ENCODE results near the gene HERC2. TPM values are rescaled to one million over a fixed set of nuclear protein-coding genes. Genes with fewer than 3 reads are reported as not detected.
"Not testable (repeated sequence)": the region's sequence is repeated elsewhere in the genome, so short reads cannot be mapped to it uniquely, and the experiment has no call there.

HERC2 gene
- total RNA-seq, 1 donor from 2014 or later = 111 TPM

DNA sequence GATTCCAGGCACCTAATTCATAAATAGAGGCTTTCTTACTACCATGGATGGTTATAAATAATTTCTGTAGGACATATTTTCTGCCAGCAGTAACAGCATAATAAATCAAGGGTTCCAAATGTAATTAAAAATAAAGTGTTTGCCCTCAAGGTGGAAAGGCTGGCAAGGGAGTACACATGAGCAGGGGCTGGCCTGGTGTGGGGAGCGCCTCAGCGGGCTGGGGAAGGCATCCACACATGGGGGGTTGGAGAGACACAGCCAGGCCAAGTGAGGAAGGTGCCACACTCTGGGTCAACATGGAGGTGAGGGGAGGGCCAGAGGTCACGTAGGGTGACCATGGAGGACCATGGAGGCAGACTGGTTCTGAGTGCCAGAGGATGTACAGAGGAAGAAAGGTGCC lies 157.1 kb downstream of the HERC2 start:
- H3K4me3 Mint-ChIP-seq (ENCODE audit: unreplicated experiment) = no peak overlapping the region
- no peaks in the 10 kb centered on the region for H3K27me3 Mint-ChIP-seq (ENCODE audit: unreplicated experiment)
- peaks cover 27% of the 10 kb centered on the region for H3K36me3 Mint-ChIP-seq (ENCODE audit: unreplicated experiment)
- peaks cover 9% of the 10 kb centered on the region for H3K9me3 Mint-ChIP-seq (ENCODE audit: unreplicated experiment)
- H3K4me1 Mint-ChIP-seq (ENCODE audit: low read depth, unreplicated experiment) = peaks cover under 1% of the 10 kb centered on the region
- DNase-seq = no peak
- no peak overlapping the region for H3K27ac Mint-ChIP-seq (ENCODE audit: unreplicated experiment)
- TF ChIP-seq, protein P1, sequence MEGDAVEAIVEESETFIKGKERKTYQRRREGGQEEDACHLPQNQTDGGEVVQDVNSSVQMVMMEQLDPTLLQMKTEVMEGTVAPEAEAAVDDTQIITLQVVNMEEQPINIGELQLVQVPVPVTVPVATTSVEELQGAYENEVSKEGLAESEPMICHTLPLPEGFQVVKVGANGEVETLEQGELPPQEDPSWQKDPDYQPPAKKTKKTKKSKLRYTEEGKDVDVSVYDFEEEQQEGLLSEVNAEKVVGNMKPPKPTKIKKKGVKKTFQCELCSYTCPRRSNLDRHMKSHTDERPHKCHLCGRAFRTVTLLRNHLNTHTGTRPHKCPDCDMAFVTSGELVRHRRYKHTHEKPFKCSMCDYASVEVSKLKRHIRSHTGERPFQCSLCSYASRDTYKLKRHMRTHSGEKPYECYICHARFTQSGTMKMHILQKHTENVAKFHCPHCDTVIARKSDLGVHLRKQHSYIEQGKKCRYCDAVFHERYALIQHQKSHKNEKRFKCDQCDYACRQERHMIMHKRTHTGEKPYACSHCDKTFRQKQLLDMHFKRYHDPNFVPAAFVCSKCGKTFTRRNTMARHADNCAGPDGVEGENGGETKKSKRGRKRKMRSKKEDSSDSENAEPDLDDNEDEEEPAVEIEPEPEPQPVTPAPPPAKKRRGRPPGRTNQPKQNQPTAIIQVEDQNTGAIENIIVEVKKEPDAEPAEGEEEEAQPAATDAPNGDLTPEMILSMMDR (IDR thresholded peaks at IDR 0.05; ENCODE audit: partially characterized antibody, unreplicated experiment) = no peak

DNA sequence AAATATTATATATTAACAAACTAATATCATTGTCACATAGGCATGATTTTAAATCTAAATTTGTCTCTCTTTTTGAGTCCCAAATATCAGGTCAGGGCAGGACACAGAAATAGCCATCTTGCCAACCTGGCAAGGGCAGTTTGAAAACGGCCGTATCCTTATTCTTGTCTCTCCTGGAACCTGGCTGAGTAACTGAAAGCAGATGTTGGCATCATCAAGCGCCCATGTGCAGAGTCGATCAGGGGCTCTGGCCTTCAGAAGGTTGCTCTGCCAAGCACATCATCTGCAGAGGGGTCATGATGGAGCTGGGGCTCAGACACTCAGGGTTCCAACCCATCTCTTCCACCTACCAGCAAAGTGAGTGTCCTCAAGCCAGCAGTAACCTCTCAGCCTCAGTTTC lies 167.7 kb downstream of the HERC2 start:
- Mint-ChIP-seq H3K27ac (ENCODE audit: unreplicated experiment) (no peak overlapping the region), H3K4me3 (ENCODE audit: unreplicated experiment) (no peak overlapping the region), H3K27me3 (ENCODE audit: unreplicated experiment) (peaks cover 6% of the 10 kb centered on the region), H3K4me1 (ENCODE audit: low read depth, unreplicated experiment) (peaks cover 7% of the 10 kb centered on the region), H3K36me3 (ENCODE audit: unreplicated experiment) (peaks cover 28% of the 10 kb centered on the region), H3K9me3 (ENCODE audit: unreplicated experiment) (peaks cover 12% of the 10 kb centered on the region)
- TF ChIP-seq, protein P1 (IDR thresholded peaks at IDR 0.05; ENCODE audit: partially characterized antibody, unreplicated experiment) = no peak
- DNase-seq = no peak

DNA sequence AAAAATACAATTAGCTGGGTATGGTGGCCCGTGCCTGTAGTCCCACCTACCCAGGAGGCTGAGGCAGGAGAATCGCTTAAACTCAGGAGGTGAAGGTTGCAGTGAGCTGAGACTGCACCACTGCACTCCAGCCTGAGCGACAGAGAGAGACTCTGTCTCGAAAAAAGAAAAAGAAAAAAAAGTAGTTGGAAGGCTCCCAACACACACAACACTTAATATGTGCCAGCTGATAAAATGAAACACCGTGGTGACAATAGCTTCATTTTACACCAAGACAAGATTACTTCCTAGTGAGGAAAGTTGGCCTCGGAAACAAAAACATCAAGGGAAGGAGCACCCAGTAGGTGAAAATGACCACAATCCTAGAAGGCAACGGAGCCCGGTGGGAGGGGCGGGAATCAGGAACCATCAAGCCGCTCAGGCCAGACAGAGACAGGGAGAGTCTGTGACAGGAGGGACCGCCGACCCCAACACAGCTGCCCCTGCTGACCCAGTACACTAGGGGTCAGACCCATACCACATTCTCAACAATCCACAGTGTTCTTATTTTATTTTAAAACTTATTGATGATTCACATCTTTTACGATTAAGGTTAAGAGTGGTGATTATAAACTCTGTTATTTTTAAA lies 168.4 kb downstream of the HERC2 start:
- no peak for DNase-seq
- H3K27me3 Mint-ChIP-seq (ENCODE audit: unreplicated experiment) = peaks cover 8% of the 10 kb centered on the region
- H3K4me3 Mint-ChIP-seq (ENCODE audit: unreplicated experiment) = no peak overlapping the region
- H3K4me1 Mint-ChIP-seq (ENCODE audit: low read depth, unreplicated experiment) = peaks cover 7% of the 10 kb centered on the region
- TF ChIP-seq, protein P1 (IDR thresholded peaks at IDR 0.05; ENCODE audit: partially characterized antibody, unreplicated experiment) = no peak
- H3K36me3 Mint-ChIP-seq (ENCODE audit: unreplicated experiment) = peaks cover 30% of the 10 kb centered on the region
- no peak overlapping the region for H3K27ac Mint-ChIP-seq (ENCODE audit: unreplicated experiment)
- H3K9me3 Mint-ChIP-seq (ENCODE audit: unreplicated experiment) = peaks cover 12% of the 10 kb centered on the region

DNA sequence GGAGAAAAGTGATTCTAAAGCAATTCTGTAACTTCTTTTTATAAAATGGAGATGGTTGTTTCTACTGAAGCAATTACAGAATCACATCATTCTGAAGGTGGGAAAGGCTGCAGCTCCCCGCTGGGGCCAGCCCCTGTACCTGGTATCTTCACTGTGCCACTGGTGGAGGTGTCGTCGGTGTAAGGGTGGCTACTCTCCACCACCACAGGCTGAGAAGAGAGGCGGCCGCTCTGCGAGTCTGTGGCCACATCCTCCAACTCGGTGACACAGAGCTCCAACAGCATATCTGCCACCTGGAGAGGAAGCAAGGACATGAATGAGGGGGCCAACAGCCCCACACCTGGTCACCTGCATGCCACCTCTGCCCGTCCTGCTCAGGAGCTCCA lies 169.4 kb downstream of the HERC2 start:
- H3K4me3 Mint-ChIP-seq (ENCODE audit: unreplicated experiment); DNase-seq; H3K27ac Mint-ChIP-seq (ENCODE audit: unreplicated experiment); H3K9me3 Mint-ChIP-seq (ENCODE audit: unreplicated experiment); H3K4me1 Mint-ChIP-seq (ENCODE audit: low read depth, unreplicated experiment); H3K27me3 Mint-ChIP-seq (ENCODE audit: unreplicated experiment): not testable (repeated sequence)
- peaks cover 25% of the 10 kb centered on the region for H3K36me3 Mint-ChIP-seq (ENCODE audit: unreplicated experiment)

DNA sequence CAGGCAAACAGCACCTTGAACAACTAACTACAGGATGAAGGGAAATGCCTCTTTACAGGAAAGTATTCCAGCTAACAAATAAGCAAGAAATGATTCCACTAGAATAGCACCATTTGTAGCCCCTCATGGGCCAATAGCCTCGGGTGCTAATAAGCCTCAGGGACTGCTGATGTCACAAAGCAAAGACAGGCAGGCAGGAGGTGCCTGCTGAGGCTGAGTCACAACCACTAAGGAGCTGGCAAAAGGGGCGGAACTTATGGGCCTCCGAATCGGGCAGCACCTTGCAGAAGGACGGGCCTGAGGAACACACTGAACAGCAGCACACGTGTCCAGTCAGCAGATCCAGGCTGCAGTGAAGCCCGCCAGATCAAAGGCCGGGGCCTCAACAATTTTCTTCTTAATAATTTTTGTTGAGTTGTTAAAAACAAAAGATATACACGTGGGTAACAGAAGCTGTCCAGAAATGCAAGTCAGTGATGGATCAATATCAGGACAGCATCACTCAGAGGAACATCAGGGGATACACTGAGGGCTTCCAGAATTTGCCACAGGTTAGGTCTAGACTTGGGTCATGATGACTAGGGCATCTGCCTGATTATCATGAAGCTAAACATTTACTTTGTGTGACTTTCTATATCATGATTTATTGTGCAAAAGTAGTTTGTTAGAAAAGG lies 170.0 kb downstream of the HERC2 start:
- not testable (repeated sequence) for H3K4me1 Mint-ChIP-seq (ENCODE audit: low read depth, unreplicated experiment); DNase-seq; H3K27me3 Mint-ChIP-seq (ENCODE audit: unreplicated experiment); H3K4me3 Mint-ChIP-seq (ENCODE audit: unreplicated experiment); H3K9me3 Mint-ChIP-seq (ENCODE audit: unreplicated experiment)
- H3K27ac Mint-ChIP-seq (ENCODE audit: unreplicated experiment) = peak overlapping the region; percentile 52
- peaks cover 25% of the 10 kb centered on the region for H3K36me3 Mint-ChIP-seq (ENCODE audit: unreplicated experiment)

DNA sequence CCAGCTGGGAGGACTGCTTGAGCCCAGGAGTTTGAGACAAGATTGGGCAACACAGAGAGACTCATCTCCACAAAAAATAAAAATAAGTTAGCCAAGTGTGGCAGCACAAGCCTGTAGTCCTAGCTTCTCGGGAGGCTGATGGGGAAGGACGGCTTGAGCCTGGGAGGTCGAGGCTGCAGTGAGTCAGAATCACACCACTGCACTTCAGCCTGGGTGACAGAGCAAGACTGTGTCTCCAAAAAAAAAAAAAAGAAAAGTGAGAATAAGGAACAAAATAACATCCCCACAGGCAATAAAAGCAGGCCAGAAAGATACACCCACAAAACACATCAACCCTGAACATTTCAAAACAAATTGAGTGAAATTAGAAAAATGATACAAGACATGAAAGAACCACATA lies 174.2 kb downstream of the HERC2 start:
- Mint-ChIP-seq H3K9me3 (ENCODE audit: unreplicated experiment) (peaks cover 12% of the 10 kb centered on the region), H3K36me3 (ENCODE audit: unreplicated experiment) (peaks cover 42% of the 10 kb centered on the region), H3K4me1 (ENCODE audit: low read depth, unreplicated experiment) (peaks cover 2% of the 10 kb centered on the region), H3K4me3 (ENCODE audit: unreplicated experiment) (no peak overlapping the region), H3K27me3 (ENCODE audit: unreplicated experiment) (peaks cover 10% of the 10 kb centered on the region), H3K27ac (ENCODE audit: unreplicated experiment) (no peak overlapping the region)
- DNase-seq = no peak
- TF ChIP-seq, protein P1 (IDR thresholded peaks at IDR 0.05; ENCODE audit: partially characterized antibody, unreplicated experiment) = no peak

DNA sequence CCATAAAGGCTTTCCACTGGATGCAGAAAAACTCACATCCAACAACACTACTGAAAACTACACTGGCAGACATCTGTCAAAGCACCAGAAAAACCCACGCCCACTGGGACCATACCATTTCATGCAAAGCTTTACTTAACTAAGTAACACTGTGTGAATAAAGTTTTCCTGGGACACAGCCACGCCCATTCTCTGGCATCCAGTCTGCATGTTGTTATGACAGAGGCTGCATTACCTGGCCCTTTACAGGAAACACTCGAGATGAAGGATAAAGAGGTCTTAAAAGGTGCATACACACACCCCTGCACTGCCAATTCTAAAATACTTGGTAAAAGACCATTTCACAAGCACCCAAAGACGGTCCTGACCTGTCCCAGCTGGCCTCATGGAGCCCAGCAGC lies 176.6 kb downstream of the HERC2 start:
- H3K27me3 Mint-ChIP-seq (ENCODE audit: unreplicated experiment); H3K4me1 Mint-ChIP-seq (ENCODE audit: low read depth, unreplicated experiment); DNase-seq; H3K4me3 Mint-ChIP-seq (ENCODE audit: unreplicated experiment); H3K27ac Mint-ChIP-seq (ENCODE audit: unreplicated experiment): not testable (repeated sequence)
- Mint-ChIP-seq H3K36me3 (ENCODE audit: unreplicated experiment) (peaks cover 34% of the 10 kb centered on the region), H3K9me3 (ENCODE audit: unreplicated experiment) (peaks cover 10% of the 10 kb centered on the region)
